A549 (cell line): ENCODE data around the gene ENPEP.
"Not testable (repeated sequence)": the region's sequence is repeated elsewhere in the genome, so short reads cannot be mapped to it uniquely, and the experiment has no call there.

Experiments used
- CTCF ChIP-seq: fragments of >200 bp; sonication (Bioruptor Twin); formaldehyde crosslinking; IDR thresholded peaks from 3 replicates; pipeline ENCODE4 v1.5.1; 2016
- ELK1 ChIP-seq: fragments of 150-350 bp; IDR thresholded peaks from 2 replicates; pipeline ENCODE4 v1.6.1; 2014; ENCODE audit warnings: low read depth, mild to moderate bottlenecking, low read length
- EP300 ChIP-seq, 2 experiments: fragments of >200 bp; sonication (Bioruptor Twin); formaldehyde crosslinking; IDR thresholded peaks; 2 replicates in 1 of 2; 3 replicates in 1 of 2; pipeline ENCODE4 v1.6.1; 2016 to 2017
- ESRRA ChIP-seq: fragments of 150-350 bp; IDR thresholded peaks from 2 replicates; pipeline ENCODE4 v1.6.1; 2014; ENCODE audit warnings: mild to moderate bottlenecking, low read length, borderline replicate concordance
- HDAC2 ChIP-seq: fragments of 200-600 bp; sonication (generic); IDR thresholded peaks from 2 replicates; pipeline ENCODE4 v1.6.1; 2016
- HOXB13 ChIP-seq: fragments of 250-450 bp; sonication (Bioruptor Pico); IDR thresholded peaks from 2 replicates; pipeline ENCODE4 v1.5.0; 2020; ENCODE audit warnings: low read depth, mild to moderate bottlenecking, moderate library complexity
- JUN ChIP-seq, 2 experiments: fragments of >200 bp; sonication (Bioruptor Twin); formaldehyde crosslinking; IDR thresholded peaks; 2 replicates in 1 of 2; 3 replicates in 1 of 2; pipeline ENCODE4 v1.6.1; 2016 to 2017
- JUNB ChIP-seq: fragments of >200 bp; sonication (Bioruptor Twin); formaldehyde crosslinking; IDR thresholded peaks from 2 replicates; pipeline ENCODE4 v1.6.1; 2016
- MYC ChIP-seq: IDR thresholded peaks from 2 replicates; pipeline ENCODE4 v1.6.1; 2012; ENCODE audit warnings: mild to moderate bottlenecking, inconsistent platforms, low read length, improper control_type of control experiment, borderline replicate concordance
- NPAS2 ChIP-seq: fragments of 250-450 bp; sonication (Bioruptor Pico); IDR thresholded peaks from 2 replicates; pipeline ENCODE4 v1.8.0; 2022; ENCODE audit warnings: mild to moderate bottlenecking, moderate library complexity, borderline replicate concordance
- NR3C1 ChIP-seq: fragments of >200 bp; sonication (Bioruptor Twin); formaldehyde crosslinking; IDR thresholded peaks from 3 replicates; pipeline ENCODE4 v1.6.1; 2017
- POLR2A ChIP-seq: IDR thresholded peaks from 2 replicates; pipeline ENCODE4 v1.6.1; 2012; ENCODE audit warnings: mild to moderate bottlenecking, low read length
- SMC3 ChIP-seq: fragments of >200 bp; sonication (Bioruptor Twin); formaldehyde crosslinking; IDR thresholded peaks from 3 replicates; pipeline ENCODE4 v1.6.1; 2018; ENCODE audit warnings: inconsistent platforms

GRCh38 chr4:110437292-110437691 lies 38.7 kb upstream of the ENPEP start:
- not testable (repeated sequence) for TF ChIP-seq CTCF; SMC3; NR3C1; MYC; ESRRA; ELK1; JUN (IDR thresholded peaks at IDR 0.05); HDAC2; EP300 (IDR thresholded peaks at IDR 0.05); POLR2A; HOXB13; JUNB; NPAS2 (CRISPR knock-in tag)
